Suprapubic skin (tissue), 4 donors: ENCODE results near the gene LAMB4.

Experiments
- EP300 ChIP-seq: sonication (generic); formaldehyde crosslinking; IDR thresholded peaks from one replicate; pipeline ENCODE4 v1.6.1; 2017; ENCODE audit warnings: antibody characterized with exemption
- POLR2A ChIP-seq, 2 donors: fragments of 450-650 bp; IDR thresholded peaks; one replicate each; pipeline ENCODE4 v1.6.1; 2017; ENCODE audit warnings: antibody characterized with exemption in 2 of 2, mild to moderate bottlenecking in 2 of 2, moderate library complexity in 2 of 2
- POLR2AphosphoS5 ChIP-seq, 3 donors: sonication (generic); formaldehyde crosslinking; IDR thresholded peaks; one replicate each; pipeline ENCODE4 v1.6.1; 2017; ENCODE audit warnings: antibody characterized with exemption in 3 of 3
- TF ChIP-seq, protein P1 (sequence below), 2 donors: fragments of 200-600 bp in 1 of 2; fragments of 450-650 bp in 1 of 2; sonication (generic) in 1 of 2; IDR thresholded peaks; one replicate each; pipeline ENCODE4 v1.5.1; 2016 to 2019; ENCODE audit warnings: antibody characterized with exemption in 2 of 2, mild to moderate bottlenecking in 1 of 2, moderate library complexity in 1 of 2

GRCh38 chr7:108071551-108071950 lies 58.6 kb downstream of the LAMB4 start:
- TF ChIP-seq, protein P1, sequence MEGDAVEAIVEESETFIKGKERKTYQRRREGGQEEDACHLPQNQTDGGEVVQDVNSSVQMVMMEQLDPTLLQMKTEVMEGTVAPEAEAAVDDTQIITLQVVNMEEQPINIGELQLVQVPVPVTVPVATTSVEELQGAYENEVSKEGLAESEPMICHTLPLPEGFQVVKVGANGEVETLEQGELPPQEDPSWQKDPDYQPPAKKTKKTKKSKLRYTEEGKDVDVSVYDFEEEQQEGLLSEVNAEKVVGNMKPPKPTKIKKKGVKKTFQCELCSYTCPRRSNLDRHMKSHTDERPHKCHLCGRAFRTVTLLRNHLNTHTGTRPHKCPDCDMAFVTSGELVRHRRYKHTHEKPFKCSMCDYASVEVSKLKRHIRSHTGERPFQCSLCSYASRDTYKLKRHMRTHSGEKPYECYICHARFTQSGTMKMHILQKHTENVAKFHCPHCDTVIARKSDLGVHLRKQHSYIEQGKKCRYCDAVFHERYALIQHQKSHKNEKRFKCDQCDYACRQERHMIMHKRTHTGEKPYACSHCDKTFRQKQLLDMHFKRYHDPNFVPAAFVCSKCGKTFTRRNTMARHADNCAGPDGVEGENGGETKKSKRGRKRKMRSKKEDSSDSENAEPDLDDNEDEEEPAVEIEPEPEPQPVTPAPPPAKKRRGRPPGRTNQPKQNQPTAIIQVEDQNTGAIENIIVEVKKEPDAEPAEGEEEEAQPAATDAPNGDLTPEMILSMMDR (IDR thresholded peaks at IDR 0.05): no peak
- TF ChIP-seq POLR2A (IDR thresholded peaks at IDR 0.05): no peak
- no peak for TF ChIP-seq POLR2AphosphoS5 (IDR thresholded peaks at IDR 0.05)
- TF ChIP-seq EP300: no peak
